A549 treated with AZD9567 at 1 μM for 4 hours (cell line): ENCODE measurements around the gene HTN3. TPM values are rescaled to one million over a fixed set of nuclear protein-coding genes. Genes with fewer than 3 reads are reported as not detected.

Experiments used
- total RNA-seq: library from RNA; stranded (reverse); fragments of 200-300 nt; extraction: Qiagen RNA extraction; gene quantifications from 5 replicates; pipeline ENCODE4 v1.2.3, GENCODE V29; 2022; ENCODE audit not compliant: insufficient read depth

Gene HTN3
- not detected in 5 replicates for total RNA-seq

DNA sequence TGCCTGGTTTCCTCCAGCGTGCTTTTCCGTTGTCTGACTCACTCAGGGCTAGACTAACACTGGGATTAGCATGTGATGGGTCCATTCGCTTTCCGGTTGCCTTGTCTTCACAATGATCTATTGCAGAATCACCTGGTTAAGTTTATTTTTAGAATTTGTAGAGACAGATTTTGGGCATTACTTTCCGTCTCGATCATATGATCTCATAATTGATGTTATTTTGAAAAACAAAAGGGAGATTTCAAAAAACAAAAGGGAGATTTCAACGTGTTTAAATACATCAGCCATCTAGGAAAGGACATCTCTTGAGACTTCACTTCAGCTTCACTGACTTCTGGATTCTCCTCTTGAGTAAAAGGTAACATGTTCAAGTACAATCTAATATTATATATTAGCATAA lies at the start of gene HTN3:
Gene HTN3 (plus strand): TSS at position 301 of the 400 bp plus-strand sequence. CDS start 2,282 bp downstream, outside the sequence.

DNA sequence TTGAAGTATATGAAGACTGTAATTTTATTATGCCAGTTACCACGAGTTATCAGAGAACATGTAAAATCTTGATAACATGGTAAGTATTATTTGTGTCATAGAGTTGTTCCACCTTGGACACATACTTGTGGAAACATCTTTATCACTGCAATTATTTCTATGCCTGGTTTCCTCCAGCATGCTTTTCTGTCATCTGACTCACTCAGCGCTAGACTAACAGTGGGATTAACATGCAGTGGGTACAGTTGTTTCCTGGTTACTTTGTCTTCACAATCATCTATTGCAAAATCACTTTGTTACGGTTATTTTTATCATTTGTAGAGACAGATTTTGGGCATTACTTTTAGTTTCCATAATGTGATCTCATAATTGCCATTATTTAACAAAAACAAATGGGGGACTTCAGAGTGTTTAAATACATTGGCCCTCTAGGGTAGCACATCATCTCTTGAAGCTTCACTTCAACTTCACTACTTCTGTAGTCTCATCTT lies 32.7 kb upstream of the HTN3 start, which contains the start of gene STATH:
Gene STATH (plus strand): TSS at position 441 of the 491 bp plus-strand sequence. CDS start 2,472 bp downstream, outside the sequence.

DNA sequence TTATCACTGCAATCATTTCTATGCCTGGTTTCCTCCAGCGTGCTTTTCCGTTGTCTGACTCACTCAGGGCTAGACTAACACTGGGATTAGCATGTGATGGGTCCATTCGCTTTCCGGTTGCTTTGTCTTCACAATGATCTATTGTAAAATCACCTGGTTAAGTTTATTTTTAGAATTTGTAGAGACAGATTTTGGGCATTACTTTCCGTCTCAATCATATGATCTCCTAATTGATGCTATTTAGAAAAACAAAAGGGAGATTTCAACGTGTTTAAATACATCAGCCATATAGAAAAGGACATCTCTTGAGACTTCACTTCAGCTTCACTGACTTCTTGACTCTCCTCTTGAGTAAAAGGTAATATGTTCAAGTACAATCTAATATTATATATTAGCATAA lies 21.9 kb downstream of the HTN3 start, which contains the start of gene HTN1:
Gene HTN1 (plus strand): TSS at position 301 of the 400 bp plus-strand sequence. CDS start 2,639 bp downstream, outside the sequence.

Other genes with a start within 250 kb of the HTN3 start
- not detected in 5 replicates for gene SULT1E1, start 168.3 kb upstream of the HTN3 start, total RNA-seq
- not detected in 5 replicates for gene CSN1S1, start 97.4 kb upstream of the HTN3 start, total RNA-seq
- not detected in 5 replicates for gene CSN2, start 62.7 kb upstream of the HTN3 start, total RNA-seq
- gene STATH, start 32.5 kb upstream of the HTN3 start, total RNA-seq = not detected in 5 replicates
- gene HTN1, start 22.0 kb downstream of the HTN3 start, total RNA-seq = not detected in 5 replicates
- gene PRR27, start 125.8 kb downstream of the HTN3 start, total RNA-seq = not detected in 5 replicates
- gene ODAM, start 167.3 kb downstream of the HTN3 start, total RNA-seq = not detected in 5 replicates
- not detected in 5 replicates for gene FDCSP, start 197.7 kb downstream of the HTN3 start, total RNA-seq
- not detected in 5 replicates for gene CSN3, start 214.1 kb downstream of the HTN3 start, total RNA-seq